ENCODE measurements around the gene ZMIZ1. TPM values are rescaled to one million over a fixed set of nuclear protein-coding genes. Genes with fewer than 3 reads are reported as not detected.

ZMIZ1 gene
- polyA plus RNA-seq, 1 experiment: 13.0 TPM

DNA sequence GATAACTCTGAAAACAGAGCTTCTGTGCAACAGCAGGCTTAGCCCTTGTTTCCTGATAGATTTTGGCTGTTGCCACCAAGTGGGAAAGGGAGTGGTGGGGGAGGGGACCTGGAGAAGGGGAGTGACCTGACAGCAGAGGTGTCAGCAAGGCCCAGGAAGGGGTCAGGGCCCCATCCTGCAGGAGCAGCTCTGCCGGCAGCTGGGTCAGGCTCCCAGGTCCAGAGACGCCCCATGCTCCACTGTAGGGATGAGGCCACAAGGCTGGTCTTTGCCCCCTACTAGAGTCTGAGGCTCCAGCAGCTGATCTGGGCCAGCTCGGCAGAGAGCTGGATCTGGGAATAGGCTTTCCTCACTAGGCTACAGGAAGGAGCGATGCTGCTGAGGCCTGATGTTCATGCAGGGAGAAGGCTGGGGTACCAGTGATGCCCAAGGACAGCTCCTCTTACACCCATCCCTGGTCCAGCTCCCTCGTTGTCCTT, 44.0 kb upstream of the ZMIZ1 start:
- ChIA-PET POLR2A (no interaction called here), CTCF (no interaction called here)
- H3K4me3 ChIP-seq (ENCODE audit: low read depth, low read length): no peak overlapping the region
- H3K36me3 ChIP-seq (ENCODE audit: control insufficient read depth, insufficient read depth, low read length): no peaks in the 10 kb centered on the region
- DNase-seq (ENCODE audit: low read depth): no peak
- H3K27me3 ChIP-seq (ENCODE audit: control insufficient read depth, insufficient read depth, low read length): peaks cover 2% of the 10 kb centered on the region
- TF ChIP-seq, protein P1, sequence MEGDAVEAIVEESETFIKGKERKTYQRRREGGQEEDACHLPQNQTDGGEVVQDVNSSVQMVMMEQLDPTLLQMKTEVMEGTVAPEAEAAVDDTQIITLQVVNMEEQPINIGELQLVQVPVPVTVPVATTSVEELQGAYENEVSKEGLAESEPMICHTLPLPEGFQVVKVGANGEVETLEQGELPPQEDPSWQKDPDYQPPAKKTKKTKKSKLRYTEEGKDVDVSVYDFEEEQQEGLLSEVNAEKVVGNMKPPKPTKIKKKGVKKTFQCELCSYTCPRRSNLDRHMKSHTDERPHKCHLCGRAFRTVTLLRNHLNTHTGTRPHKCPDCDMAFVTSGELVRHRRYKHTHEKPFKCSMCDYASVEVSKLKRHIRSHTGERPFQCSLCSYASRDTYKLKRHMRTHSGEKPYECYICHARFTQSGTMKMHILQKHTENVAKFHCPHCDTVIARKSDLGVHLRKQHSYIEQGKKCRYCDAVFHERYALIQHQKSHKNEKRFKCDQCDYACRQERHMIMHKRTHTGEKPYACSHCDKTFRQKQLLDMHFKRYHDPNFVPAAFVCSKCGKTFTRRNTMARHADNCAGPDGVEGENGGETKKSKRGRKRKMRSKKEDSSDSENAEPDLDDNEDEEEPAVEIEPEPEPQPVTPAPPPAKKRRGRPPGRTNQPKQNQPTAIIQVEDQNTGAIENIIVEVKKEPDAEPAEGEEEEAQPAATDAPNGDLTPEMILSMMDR (IDR thresholded peaks at IDR 0.05; ENCODE audit: insufficient read depth, low read depth, low read length): no peak

DNA sequence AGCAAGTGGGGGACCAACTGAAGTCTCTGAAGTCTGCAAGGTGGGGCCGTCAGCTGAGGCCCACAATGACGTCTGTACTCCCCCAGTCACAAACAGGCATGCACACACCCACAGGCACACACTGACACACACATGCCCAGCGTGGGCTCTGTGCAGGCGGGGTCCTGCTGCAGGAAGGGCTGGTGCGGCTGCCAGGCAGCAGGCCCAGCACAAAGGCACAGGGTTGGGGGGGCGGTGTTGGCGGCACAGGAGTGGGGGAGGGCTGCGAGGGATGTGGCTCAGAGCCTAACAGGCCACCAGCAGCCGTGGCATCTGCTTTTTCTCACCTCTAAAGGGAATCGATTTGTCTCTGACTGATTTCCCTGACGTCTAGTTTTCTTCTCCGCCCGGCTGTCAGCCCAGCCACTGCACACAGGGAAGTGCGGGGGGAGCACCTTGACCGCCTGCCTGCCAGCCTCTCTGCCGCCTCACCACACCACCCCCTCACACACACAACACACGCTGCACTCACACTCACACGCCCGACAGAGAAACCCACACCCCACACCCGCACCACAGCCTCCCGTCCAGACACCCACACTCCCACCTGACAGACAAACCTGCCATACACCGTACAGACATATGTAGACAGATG, 43.5 kb upstream of the ZMIZ1 start:
- POLR2A ChIA-PET: no interaction called here
- no peak for DNase-seq (ENCODE audit: low read depth)
- Histone ChIP-seq H3K27me3 (ENCODE audit: control insufficient read depth, insufficient read depth, low read length) (peaks cover 3% of the 10 kb centered on the region), H3K36me3 (ENCODE audit: control insufficient read depth, insufficient read depth, low read length) (no peaks in the 10 kb centered on the region), H3K4me3 (ENCODE audit: low read depth, low read length) (no peak overlapping the region)
- TF ChIP-seq, protein P1 (IDR thresholded peaks at IDR 0.05; ENCODE audit: insufficient read depth, low read depth, low read length): no peak
- CTCF ChIA-PET: no interaction called here

DNA sequence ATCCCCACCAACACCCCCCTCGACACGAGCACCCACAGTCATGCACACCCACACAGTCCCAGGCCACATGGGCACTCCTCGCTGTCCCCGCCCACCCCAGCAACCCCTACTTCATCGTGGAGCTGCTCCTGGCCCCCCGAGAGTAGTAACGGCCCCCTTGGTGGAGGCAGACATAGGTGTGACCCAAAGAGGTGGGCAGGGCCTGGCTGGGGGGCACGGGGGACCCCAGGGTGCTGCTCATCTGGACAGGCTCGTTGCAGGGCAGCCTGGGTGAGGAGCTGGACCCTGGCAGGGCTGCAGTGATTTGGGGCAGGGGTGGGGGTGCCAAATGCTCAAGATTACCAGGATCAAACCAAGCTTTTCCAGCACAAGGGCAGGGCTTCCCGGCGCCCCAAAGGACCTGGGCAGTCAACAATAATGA, 42.4 kb upstream of the ZMIZ1 start:
- Histone ChIP-seq H3K36me3 (ENCODE audit: control insufficient read depth, insufficient read depth, low read length) (no peaks in the 10 kb centered on the region), H3K4me3 (ENCODE audit: low read depth, low read length) (no peak overlapping the region), H3K27me3 (ENCODE audit: control insufficient read depth, insufficient read depth, low read length) (peaks cover 5% of the 10 kb centered on the region)
- ChIA-PET CTCF (no interaction called here), POLR2A (no interaction called here)
- DNase-seq (ENCODE audit: low read depth): no peak
- TF ChIP-seq, protein P1 (IDR thresholded peaks at IDR 0.05; ENCODE audit: insufficient read depth, low read depth, low read length): no peak

DNA sequence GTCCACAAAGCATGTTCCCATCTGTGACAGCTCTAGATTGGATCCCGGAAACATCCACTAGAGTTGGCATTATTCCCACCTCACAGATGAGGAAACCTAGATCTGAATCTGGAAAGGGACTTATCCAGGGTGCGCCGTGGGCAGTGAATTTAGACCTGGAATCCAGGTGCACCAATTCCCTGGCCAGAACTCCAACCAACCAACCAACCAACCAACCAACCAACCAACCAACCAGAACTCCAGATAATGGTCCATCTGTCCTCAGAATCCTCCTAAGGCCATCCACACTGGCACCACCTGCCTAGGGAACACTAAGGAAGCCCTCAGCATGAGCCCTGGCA, 42.0 kb upstream of the ZMIZ1 start:
- TF ChIP-seq, protein P1 (IDR thresholded peaks at IDR 0.05; ENCODE audit: insufficient read depth, low read depth, low read length): no peak
- ChIA-PET POLR2A (no interaction called here), CTCF (no interaction called here)
- Histone ChIP-seq H3K27me3 (ENCODE audit: control insufficient read depth, insufficient read depth, low read length) (peaks cover 5% of the 10 kb centered on the region), H3K4me3 (ENCODE audit: low read depth, low read length) (no peak overlapping the region), H3K36me3 (ENCODE audit: control insufficient read depth, insufficient read depth, low read length) (no peaks in the 10 kb centered on the region)
- no peak for DNase-seq (ENCODE audit: low read depth)

DNA sequence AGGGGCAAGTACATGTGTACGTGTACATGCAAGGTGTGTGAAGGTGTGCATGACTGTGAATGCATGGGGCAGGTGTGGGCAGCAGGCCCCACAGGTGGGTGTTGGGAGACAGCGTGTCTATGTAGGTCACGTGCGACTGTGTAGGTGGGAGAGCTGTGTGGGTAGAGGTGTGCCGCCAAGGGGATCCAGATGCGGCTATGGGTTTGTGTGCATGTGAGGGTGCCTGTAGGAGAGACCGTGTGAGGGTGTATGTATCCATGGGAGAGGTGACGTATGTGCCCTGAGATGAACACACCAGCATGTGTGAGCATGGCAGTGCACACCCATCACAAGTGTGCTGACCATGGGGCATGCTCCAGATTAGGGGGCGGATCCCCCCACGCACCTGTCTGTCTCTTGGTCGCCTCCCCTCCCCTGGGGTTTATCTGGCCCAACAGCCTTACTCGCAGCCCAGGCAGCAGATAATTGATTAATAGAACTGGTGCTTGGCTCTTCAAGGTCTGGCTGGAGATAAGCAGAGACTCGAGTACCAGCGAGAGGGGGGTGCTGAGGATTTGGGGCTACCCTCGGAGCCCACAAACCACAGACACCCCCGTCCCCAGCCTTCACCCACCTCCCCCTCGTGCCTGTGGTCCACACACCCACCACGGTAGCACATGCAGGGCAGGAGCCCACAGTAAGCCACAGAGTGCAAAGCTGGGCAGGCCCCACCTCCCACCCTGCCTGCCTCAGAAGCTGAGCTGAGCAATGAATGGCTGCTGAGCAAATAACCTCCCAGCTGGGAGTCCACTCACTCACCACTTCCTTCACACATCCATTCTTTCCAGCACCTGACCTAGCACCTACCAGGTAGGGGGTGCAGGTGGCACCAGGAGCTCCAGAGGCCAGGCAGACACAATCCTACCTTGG, 41.4 kb upstream of the ZMIZ1 start:
- Histone ChIP-seq H3K36me3 (ENCODE audit: control insufficient read depth, insufficient read depth, low read length) (no peaks in the 10 kb centered on the region), H3K27me3 (ENCODE audit: control insufficient read depth, insufficient read depth, low read length) (peaks cover 5% of the 10 kb centered on the region), H3K4me3 (ENCODE audit: low read depth, low read length) (no peak overlapping the region)
- TF ChIP-seq, protein P1 (IDR thresholded peaks at IDR 0.05; ENCODE audit: insufficient read depth, low read depth, low read length): no peak
- POLR2A ChIA-PET: no interaction called here
- CTCF ChIA-PET: interaction anchor here (1.0 kb wide), 1 partner anchor 169 kb away, joined by 4 read pairs; no protein-coding TSS in a partner anchor
- no peak for DNase-seq (ENCODE audit: low read depth)
